A172 (cell line): ENCODE measurements around the gene YY1. TPM values are rescaled to one million over a fixed set of nuclear protein-coding genes. Genes with fewer than 3 reads are reported as not detected.
"Not testable (repeated sequence)": the region's sequence is repeated elsewhere in the genome, so short reads cannot be mapped to it uniquely, and the experiment has no call there.

Experiments used
- DNase-seq: peaks from one replicate; pipeline ENCODE4 v3.0.0-alpha.2; 2015; ENCODE audit warnings: low spot score
- total RNA-seq: library from RNA; depleted of rRNA; stranded (reverse); fragments of >200 nt; shearing (Covaris generic); gene quantifications from 2 replicates; pipeline ENCODE4 v1.2.3, GENCODE V29; 2014

Gene YY1
- total RNA-seq, 1 experiment from 2014 or later = 31.0 TPM

GRCh38 chr14:100296106-100296651 is 57.2 kb downstream of the YY1 start:
- DNase-seq = no peak

- not testable (repeated sequence) for DNase-seq
Measured at GRCh38 chr14:100296729-100297128, 57.8 kb downstream of the YY1 start.

GRCh38 chr14:100297320-100298300 is 58.7 kb downstream of the YY1 start:
- no peak for DNase-seq

GRCh38 chr14:100298551-100299237 is 59.8 kb downstream of the YY1 start:
- no peak for DNase-seq

- no peak for DNase-seq
Measured at GRCh38 chr14:100299238-100299560, 60.3 kb downstream of the YY1 start.

- DNase-seq = no peak
Measured at GRCh38 chr14:100302616-100303015, 63.7 kb downstream of the YY1 start.

GRCh38 chr14:100303179-100303578 is 64.2 kb downstream of the YY1 start:
- DNase-seq = no peak

- DNase-seq = no peak
Measured at GRCh38 chr14:100303925-100304324, 65.0 kb downstream of the YY1 start.

- DNase-seq = peak; percentile 59
Measured at GRCh38 chr14:100304825-100305323, 65.9 kb downstream of the YY1 start.

GRCh38 chr14:100305324-100306100 is 66.6 kb downstream of the YY1 start:
- no peak for DNase-seq

- DNase-seq = peak; percentile 42
Measured at GRCh38 chr14:100306101-100306997, 67.4 kb downstream of the YY1 start, which contains the start of gene SLC25A29. TSS of gene SLC25A29 (minus strand) at chr14:100306444. CDS start at chr14:100306232, 212 bp downstream.

- no peak for DNase-seq
Measured at GRCh38 chr14:100306998-100307765, 68.2 kb downstream of the YY1 start.

- DNase-seq = no peak
Measured at GRCh38 chr14:100307766-100308426, 69.0 kb downstream of the YY1 start.

- not testable (repeated sequence) for DNase-seq
Measured at GRCh38 chr14:100308427-100308792, 69.5 kb downstream of the YY1 start.

- DNase-seq = no peak
Measured at GRCh38 chr14:100309028-100309737, 70.2 kb downstream of the YY1 start.

- not testable (repeated sequence) for DNase-seq
Measured at GRCh38 chr14:100312110-100312876, 73.3 kb downstream of the YY1 start.

GRCh38 chr14:100312877-100313400 is 74.0 kb downstream of the YY1 start:
- DNase-seq = no peak
